SK-N-SH (cell line): ENCODE results near the gene P2RY11. TPM values are rescaled to one million over a fixed set of nuclear protein-coding genes. Genes with fewer than 3 reads are reported as not detected.

Experiments
- CTCF ChIA-PET: fragments of 300-600, 350-600 bp; formaldehyde crosslinking; extraction: SDS; loops from one replicate; lab custom pipeline; 2021; lab: Yijun Ruan, JAX
- POLR2A ChIA-PET: fragments of 350-600 bp; sonication (Branson Sonifier 250); formaldehyde crosslinking; extraction: SDS; loops from one replicate; lab custom pipeline; 2020; ENCODE audit warnings: antibody characterized with exemption, inconsistent platforms; lab: Yijun Ruan, JAX
- DNase-seq: peaks from one replicate; pipeline ENCODE4 v3.0.0; 2012
- H2AFZ ChIP-seq: fragments of 200-600 bp; sonication (generic); 2 replicates; pipeline ENCODE4 v1.8.1; 2016; ENCODE audit warnings: antibody characterized with exemption, mild to moderate bottlenecking, low read depth
- H3F3A ChIP-seq: fragments of 200-600 bp; sonication (generic); replicated peaks from 2 replicates; pipeline ENCODE3; 2016; ENCODE audit warnings: antibody characterized with exemption, mild to moderate bottlenecking; ENCODE audit not compliant: insufficient read depth
- H3K27ac ChIP-seq, 2 experiments: fragments of 200-500 bp in 1 of 2; fragments of 200-600 bp in 1 of 2; sonication (Bioruptor generic) in 1 of 2; sonication (generic), shearing (Covaris generic) in 1 of 2; 2 replicates each; pipeline versions ENCODE4 v1.5.1 to v1.6.1; 2014 to 2016; ENCODE audit warnings: low read depth in 2 of 2, inconsistent platforms in 1 of 2, low read length in 1 of 2, mild to moderate bottlenecking in 1 of 2, mixed read lengths in 1 of 2
- H3K27me3 ChIP-seq: fragments of 200-600 bp; sonication (generic), shearing (Covaris generic); 2 replicates; pipeline ENCODE4 v1.6.1; 2016; ENCODE audit warnings: mixed run types; ENCODE audit not compliant: insufficient read depth
- H3K36me3 ChIP-seq, 2 experiments: fragments of 200-500 bp in 1 of 2; fragments of 200-600 bp in 1 of 2; sonication (Bioruptor generic) in 1 of 2; sonication (generic) in 1 of 2; replicated peaks in 1 of 2; 2 replicates each; pipeline versions ENCODE3 to v1.5.1; 2014 to 2016; ENCODE audit warnings: low read length in 1 of 2, mild to moderate bottlenecking in 1 of 2; ENCODE audit not compliant: insufficient read depth in 2 of 2, control insufficient read depth in 1 of 2
- H3K4me1 ChIP-seq, 2 experiments: fragments of 200-500 bp in 1 of 2; fragments of 200-600 bp in 1 of 2; sonication (Bioruptor generic) in 1 of 2; sonication (generic), shearing (Covaris generic) in 1 of 2; 2 replicates each; pipeline versions ENCODE4 v1.5.1 to v1.6.1; 2014 to 2016; ENCODE audit warnings: low read depth in 1 of 2, low read length in 1 of 2, mixed run types in 1 of 2; ENCODE audit not compliant: insufficient read depth in 2 of 2, control insufficient read depth in 1 of 2
- H3K4me2 ChIP-seq: fragments of 200-600 bp; sonication (generic), shearing (Covaris generic); 2 replicates; pipeline ENCODE4 v1.6.1; 2017; ENCODE audit warnings: mixed run types
- H3K4me3 ChIP-seq, 2 experiments: fragments of 200-500 bp in 1 of 2; fragments of 200-600 bp in 1 of 2; sonication (Bioruptor generic) in 1 of 2; sonication (generic), shearing (Covaris generic) in 1 of 2; 2 replicates each; pipeline versions ENCODE4 v1.5.1 to v1.8.1; 2014 to 2016; ENCODE audit warnings: low read depth in 2 of 2, inconsistent platforms in 1 of 2, low read length in 1 of 2, mild to moderate bottlenecking in 1 of 2, mixed read lengths in 1 of 2, moderate library complexity in 1 of 2
- H3K79me2 ChIP-seq: fragments of 200-600 bp; sonication (generic); 2 replicates; pipeline ENCODE4 v1.8.1; 2017; ENCODE audit warnings: mild to moderate bottlenecking; ENCODE audit not compliant: insufficient read depth
- H3K9ac ChIP-seq: fragments of 200-600 bp; sonication (generic); 2 replicates; pipeline ENCODE4 v1.6.1; 2017; ENCODE audit warnings: mixed run types
- H3K9me2 ChIP-seq: fragments of 200-600 bp; sonication (generic); 2 replicates; pipeline ENCODE4 v1.6.1; 2017; ENCODE audit warnings: mixed run types
- H3K9me3 ChIP-seq: fragments of 200-600 bp; sonication (generic); 2 replicates; pipeline ENCODE4 v1.6.1; 2017; ENCODE audit warnings: mixed run types, mild to moderate bottlenecking, moderate library complexity
- H4K20me1 ChIP-seq: fragments of 200-600 bp; sonication (generic); 2 replicates; pipeline ENCODE4 v1.6.1; 2017; ENCODE audit warnings: mild to moderate bottlenecking, mixed run types; ENCODE audit not compliant: insufficient read depth
- CHD2 ChIP-seq: fragments of 150-350 bp; IDR thresholded peaks from 2 replicates; pipeline ENCODE4 v1.6.1; 2018; ENCODE audit warnings: low read length; ENCODE audit not compliant: partially characterized antibody
- ELF1 ChIP-seq: IDR thresholded peaks from 2 replicates; pipeline ENCODE4 v1.4.0; 2012
- EP300 ChIP-seq, 2 experiments: IDR thresholded peaks; 2 replicates each; pipeline versions ENCODE4 v1.4.0 to v1.6.1; 2012; ENCODE audit warnings: borderline replicate concordance in 1 of 2, low read depth in 1 of 2, low read length in 1 of 2
- GABPA ChIP-seq: IDR thresholded peaks from 2 replicates; pipeline ENCODE4 v1.4.0; 2012; ENCODE audit warnings: low read depth, mild to moderate bottlenecking
- GATA2 ChIP-seq: sonication (generic); formaldehyde crosslinking; IDR thresholded peaks from 2 replicates; pipeline ENCODE4 v1.5.0; 2020; ENCODE audit warnings: mild to moderate bottlenecking, missing genetic modification reagents
- JUND ChIP-seq: IDR thresholded peaks from 2 replicates; pipeline ENCODE4 v1.4.0; 2012
- MXI1 ChIP-seq: IDR thresholded peaks from 2 replicates; pipeline ENCODE4 v1.6.1; 2012; ENCODE audit warnings: mild to moderate bottlenecking, low read depth, low read length, improper control_type of control experiment
- NRF1 ChIP-seq: IDR thresholded peaks from 2 replicates; pipeline ENCODE4 v1.6.1; 2012; ENCODE audit warnings: low read depth, mild to moderate bottlenecking, low read length
- POLR2AphosphoS5 ChIP-seq: IDR thresholded peaks from 2 replicates; pipeline ENCODE4 v1.6.1; 2012; ENCODE audit warnings: low read depth, low read length
- RAD21 ChIP-seq: IDR thresholded peaks from 2 replicates; pipeline ENCODE4 v1.6.1; 2012; ENCODE audit warnings: mild to moderate bottlenecking, low read length
- RCOR1 ChIP-seq: fragments of 150-350 bp; IDR thresholded peaks from 2 replicates; pipeline ENCODE4 v1.6.1; 2017; ENCODE audit warnings: antibody characterized with exemption, low read length
- SMC3 ChIP-seq: IDR thresholded peaks from 2 replicates; pipeline ENCODE4 v1.6.1; 2012; ENCODE audit warnings: low read depth, low read length, improper control_type of control experiment
- ZBTB33 ChIP-seq: IDR thresholded peaks from 2 replicates; pipeline ENCODE4 v1.4.0; 2012; ENCODE audit warnings: low read depth, borderline replicate concordance
- WGBS: methylation state at CpG from one replicate; pipeline ENCODE4 v1.1.6; 2017; ENCODE audit warnings: low lambda C conversion rate; 5-methylcytosine and 5-hydroxymethylcytosine counted together
- polyA plus RNA-seq, 3 experiments: library from polyadenylated mRNA; depleted of rRNA; stranded (reverse); fragments of >200 nt; gene quantifications; 2 replicates each; pipeline ENCODE4 v1.2.3, GENCODE V29; 2012
- TF ChIP-seq, protein P1 (sequence below): fragments of 150-350 bp; IDR thresholded peaks from 2 replicates; pipeline ENCODE4 v1.6.1; 2017; ENCODE audit warnings: antibody characterized with exemption, low read length, low read depth, borderline replicate concordance
- TF ChIP-seq, protein P2 (sequence below): fragments of 200-600 bp; sonication (generic); IDR thresholded peaks from 2 replicates; pipeline ENCODE4 v1.6.1; 2017; ENCODE audit warnings: antibody characterized with exemption, mild to moderate bottlenecking, moderate library complexity
- TF ChIP-seq, protein P3 (sequence below): IDR thresholded peaks from 2 replicates; pipeline ENCODE4; 2012

The P2RY11 gene
- polyA plus RNA-seq, 1 of the 3 experiments (the other 2 are of a cell fraction): 6.8 TPM

- no peaks in the 10 kb centered on the region for H3K79me2 ChIP-seq
- no peak overlapping the region for H3K9ac ChIP-seq
- H3K36me3 ChIP-seq: peaks cover 20 to 84% of the 10 kb centered on the region in 2 experiments
- no peaks in the 10 kb centered on the region for H4K20me1 ChIP-seq
- 93% methylated on average over 8 of the region's 38 CpGs for WGBS
- H3K9me2 ChIP-seq: no peaks in the 10 kb centered on the region
- POLR2A ChIA-PET: interaction anchor here (1.1 to 3.2 kb wide), 7 partner anchors 17 to 114 kb away, joined by 3 to 21 read pairs (median 4); partner anchors contain the start of gene DNMT1
- H3K27ac ChIP-seq: peak overlapping the region in 1 of 2 experiments; percentile 99; a peak in 2 of 4 replicates
- peak; percentile 81 for DNase-seq
- H3K4me3 ChIP-seq: no peak overlapping the region
- no peak overlapping the region for H2AFZ ChIP-seq
- H3K27me3 ChIP-seq: no peaks in the 10 kb centered on the region
- H3K4me2 ChIP-seq: no peak overlapping the region
- peaks cover 0 to 33% of the 10 kb centered on the region in 2 experiments; a peak in 1 of 4 replicates for H3K4me1 ChIP-seq
- TF ChIP-seq CHD2 (peak; percentile 83), MXI1 (0 out of 2 replicates have a peak, but pooled peaks have one; percentile 44), ZBTB33 (no peak), EP300 (IDR thresholded peaks at IDR 0.05; ENCODE audit: borderline replicate concordance in 1 of 2, low read depth in 1 of 2, low read length in 1 of 2) (peak in 1 of 2 experiments; percentile 78; a peak in 2 of 4 replicates), GATA2 (CRISPR knock-in tag) (peak; percentile 61)
- TF ChIP-seq, protein P1, sequence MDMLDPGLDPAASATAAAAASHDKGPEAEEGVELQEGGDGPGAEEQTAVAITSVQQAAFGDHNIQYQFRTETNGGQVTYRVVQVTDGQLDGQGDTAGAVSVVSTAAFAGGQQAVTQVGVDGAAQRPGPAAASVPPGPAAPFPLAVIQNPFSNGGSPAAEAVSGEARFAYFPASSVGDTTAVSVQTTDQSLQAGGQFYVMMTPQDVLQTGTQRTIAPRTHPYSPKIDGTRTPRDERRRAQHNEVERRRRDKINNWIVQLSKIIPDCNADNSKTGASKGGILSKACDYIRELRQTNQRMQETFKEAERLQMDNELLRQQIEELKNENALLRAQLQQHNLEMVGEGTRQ: no peak
- TF ChIP-seq, all 33 proteins: peak for 4
- no peaks in the 10 kb centered on the region for H3F3A ChIP-seq
- H3K9me3 ChIP-seq: no peaks in the 10 kb centered on the region
- CTCF ChIA-PET: interaction anchor here (0.9 to 3.0 kb wide), 9 partner anchors 12 to 278 kb away, joined by 3 to 15 read pairs (median 4); partner anchors contain the start of genes DNMT1 and EIF3G
Observed at GRCh38 chr19:10137751-10138682, 26.5 kb downstream of the P2RY11 start.

GRCh38 chr19:10138879-10139795 lies 27.6 kb downstream of the P2RY11 start:
- WGBS: 84% methylated on average over 8 of the region's 27 CpGs
- Histone ChIP-seq H2AFZ (no peak overlapping the region), H3K4me2 (no peak overlapping the region), H3K36me3 (peaks cover 23 to 81% of the 10 kb centered on the region in 2 experiments), H3K27ac (peak overlapping the region in 1 of 2 experiments; percentile 99; a peak in 2 of 4 replicates), H3K79me2 (no peaks in the 10 kb centered on the region), H3K9me2 (no peaks in the 10 kb centered on the region), H3K9me3 (no peaks in the 10 kb centered on the region), H3F3A (no peaks in the 10 kb centered on the region), H3K9ac (no peak overlapping the region), H3K4me1 (peaks cover 0 to 33% of the 10 kb centered on the region in 2 experiments; a peak in 1 of 4 replicates), H3K27me3 (no peaks in the 10 kb centered on the region), H4K20me1 (no peaks in the 10 kb centered on the region), H3K4me3 (no peak overlapping the region)
- DNase-seq: peak; percentile 92
- CTCF ChIA-PET: interaction anchor here (0.7 to 3.0 kb wide), 16 partner anchors 9 to 277 kb away, joined by 3 to 15 read pairs (median 4); partner anchors contain the start of genes DNMT1 and EIF3G
- POLR2A ChIA-PET: interaction anchor here (0.7 to 3.2 kb wide), 9 partner anchors 18 to 195 kb away, joined by 3 to 21 read pairs (median 4); partner anchors contain the start of genes DNMT1 and PPAN
- TF ChIP-seq JUND (no peak), ELF1 (no peak), POLR2AphosphoS5 (no peak), CHD2 (peak; percentile 78), RAD21 (no peak; the same call in 1 of the 2 replicates), GABPA (no peak), RCOR1 (peak; percentile 96), NRF1 (no peak), EP300 (IDR thresholded peaks at IDR 0.05; ENCODE audit: borderline replicate concordance in 1 of 2, low read depth in 1 of 2, low read length in 1 of 2) (peak in 1 of 2 experiments; percentile 94; a peak in 2 of 4 replicates), SMC3 (no peak; the same call in 1 of the 2 replicates)
- TF ChIP-seq, protein P2, sequence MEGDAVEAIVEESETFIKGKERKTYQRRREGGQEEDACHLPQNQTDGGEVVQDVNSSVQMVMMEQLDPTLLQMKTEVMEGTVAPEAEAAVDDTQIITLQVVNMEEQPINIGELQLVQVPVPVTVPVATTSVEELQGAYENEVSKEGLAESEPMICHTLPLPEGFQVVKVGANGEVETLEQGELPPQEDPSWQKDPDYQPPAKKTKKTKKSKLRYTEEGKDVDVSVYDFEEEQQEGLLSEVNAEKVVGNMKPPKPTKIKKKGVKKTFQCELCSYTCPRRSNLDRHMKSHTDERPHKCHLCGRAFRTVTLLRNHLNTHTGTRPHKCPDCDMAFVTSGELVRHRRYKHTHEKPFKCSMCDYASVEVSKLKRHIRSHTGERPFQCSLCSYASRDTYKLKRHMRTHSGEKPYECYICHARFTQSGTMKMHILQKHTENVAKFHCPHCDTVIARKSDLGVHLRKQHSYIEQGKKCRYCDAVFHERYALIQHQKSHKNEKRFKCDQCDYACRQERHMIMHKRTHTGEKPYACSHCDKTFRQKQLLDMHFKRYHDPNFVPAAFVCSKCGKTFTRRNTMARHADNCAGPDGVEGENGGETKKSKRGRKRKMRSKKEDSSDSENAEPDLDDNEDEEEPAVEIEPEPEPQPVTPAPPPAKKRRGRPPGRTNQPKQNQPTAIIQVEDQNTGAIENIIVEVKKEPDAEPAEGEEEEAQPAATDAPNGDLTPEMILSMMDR: no peak
- TF ChIP-seq, protein P3, sequence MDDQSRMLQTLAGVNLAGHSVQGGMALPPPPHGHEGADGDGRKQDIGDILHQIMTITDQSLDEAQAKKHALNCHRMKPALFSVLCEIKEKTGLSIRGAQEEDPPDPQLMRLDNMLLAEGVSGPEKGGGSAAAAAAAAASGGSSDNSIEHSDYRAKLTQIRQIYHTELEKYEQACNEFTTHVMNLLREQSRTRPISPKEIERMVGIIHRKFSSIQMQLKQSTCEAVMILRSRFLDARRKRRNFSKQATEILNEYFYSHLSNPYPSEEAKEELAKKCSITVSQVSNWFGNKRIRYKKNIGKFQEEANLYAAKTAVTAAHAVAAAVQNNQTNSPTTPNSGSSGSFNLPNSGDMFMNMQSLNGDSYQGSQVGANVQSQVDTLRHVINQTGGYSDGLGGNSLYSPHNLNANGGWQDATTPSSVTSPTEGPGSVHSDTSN: no peak
